ENCODE results near the gene CASQ2. TPM values are rescaled to one million over a fixed set of nuclear protein-coding genes. Genes with fewer than 3 reads are reported as not detected.

The CASQ2 gene
- not detected in 2 replicates for total RNA-seq
- long read RNA-seq, partial matches to known transcripts, result 0 of 1 reads
- long read RNA-seq, other reads (novel, unspliced or antisense), result 1 of 1 reads

DNA sequence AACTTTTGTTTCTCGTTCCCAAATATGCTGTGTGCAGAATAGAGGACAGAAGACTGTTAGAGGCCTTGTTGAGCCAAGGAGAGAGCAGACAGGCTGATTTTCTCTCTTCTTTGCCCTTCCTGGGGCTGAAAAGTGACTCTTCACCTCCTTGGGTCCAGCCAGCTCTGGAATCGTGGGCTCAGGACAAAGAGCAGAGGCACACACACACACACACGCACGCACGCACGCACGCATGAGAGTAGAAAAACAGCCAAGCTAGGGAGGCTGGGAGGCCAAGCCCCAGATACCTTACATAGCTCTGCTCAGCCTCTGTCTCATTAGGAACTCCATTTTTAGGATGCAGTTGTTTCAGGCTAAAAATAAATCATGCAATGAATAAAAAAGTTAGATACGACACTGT is at the start of gene CASQ2:
TSS of gene CASQ2 (minus strand) at position 166 of the 400 bp plus-strand sequence. CDS start 173 bp downstream, outside the sequence.
- H3K36me3 Mint-ChIP-seq (ENCODE audit: insufficient read depth), result no peaks in the 10 kb centered on the region
- H3K9me3 Mint-ChIP-seq (ENCODE audit: low read depth), result no peaks in the 10 kb centered on the region
- H3K4me3 Mint-ChIP-seq (ENCODE audit: low read depth), result no peak within 1 kb of the TSS
- TF ChIP-seq, protein P1, sequence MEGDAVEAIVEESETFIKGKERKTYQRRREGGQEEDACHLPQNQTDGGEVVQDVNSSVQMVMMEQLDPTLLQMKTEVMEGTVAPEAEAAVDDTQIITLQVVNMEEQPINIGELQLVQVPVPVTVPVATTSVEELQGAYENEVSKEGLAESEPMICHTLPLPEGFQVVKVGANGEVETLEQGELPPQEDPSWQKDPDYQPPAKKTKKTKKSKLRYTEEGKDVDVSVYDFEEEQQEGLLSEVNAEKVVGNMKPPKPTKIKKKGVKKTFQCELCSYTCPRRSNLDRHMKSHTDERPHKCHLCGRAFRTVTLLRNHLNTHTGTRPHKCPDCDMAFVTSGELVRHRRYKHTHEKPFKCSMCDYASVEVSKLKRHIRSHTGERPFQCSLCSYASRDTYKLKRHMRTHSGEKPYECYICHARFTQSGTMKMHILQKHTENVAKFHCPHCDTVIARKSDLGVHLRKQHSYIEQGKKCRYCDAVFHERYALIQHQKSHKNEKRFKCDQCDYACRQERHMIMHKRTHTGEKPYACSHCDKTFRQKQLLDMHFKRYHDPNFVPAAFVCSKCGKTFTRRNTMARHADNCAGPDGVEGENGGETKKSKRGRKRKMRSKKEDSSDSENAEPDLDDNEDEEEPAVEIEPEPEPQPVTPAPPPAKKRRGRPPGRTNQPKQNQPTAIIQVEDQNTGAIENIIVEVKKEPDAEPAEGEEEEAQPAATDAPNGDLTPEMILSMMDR (IDR thresholded peaks at IDR 0.05; ENCODE audit: unreplicated experiment), result no peak
- peaks cover 10% of the 10 kb centered on the region for H3K4me1 Mint-ChIP-seq (ENCODE audit: low read depth)
- no peak for DNase-seq (ENCODE audit: low spot score, unreplicated experiment)
- no peak within 1 kb of the TSS for H3K27ac Mint-ChIP-seq
- peaks cover 13% of the 10 kb centered on the region for H3K27me3 Mint-ChIP-seq

- Mint-ChIP-seq H3K36me3 (ENCODE audit: insufficient read depth) (no peaks in the 10 kb centered on the region), H3K27ac (no peak overlapping the region), H3K9me3 (ENCODE audit: low read depth) (no peaks in the 10 kb centered on the region), H3K27me3 (no peaks in the 10 kb centered on the region), H3K4me3 (ENCODE audit: low read depth) (no peak overlapping the region), H3K4me1 (ENCODE audit: low read depth) (peaks cover 11% of the 10 kb centered on the region)
- TF ChIP-seq, protein P1 (IDR thresholded peaks at IDR 0.05; ENCODE audit: unreplicated experiment), result no peak
- DNase-seq (ENCODE audit: low spot score, unreplicated experiment), result no peak
Measured at GRCh38 chr1:115815694-115816093, 47.2 kb upstream of the CASQ2 start.

DNA sequence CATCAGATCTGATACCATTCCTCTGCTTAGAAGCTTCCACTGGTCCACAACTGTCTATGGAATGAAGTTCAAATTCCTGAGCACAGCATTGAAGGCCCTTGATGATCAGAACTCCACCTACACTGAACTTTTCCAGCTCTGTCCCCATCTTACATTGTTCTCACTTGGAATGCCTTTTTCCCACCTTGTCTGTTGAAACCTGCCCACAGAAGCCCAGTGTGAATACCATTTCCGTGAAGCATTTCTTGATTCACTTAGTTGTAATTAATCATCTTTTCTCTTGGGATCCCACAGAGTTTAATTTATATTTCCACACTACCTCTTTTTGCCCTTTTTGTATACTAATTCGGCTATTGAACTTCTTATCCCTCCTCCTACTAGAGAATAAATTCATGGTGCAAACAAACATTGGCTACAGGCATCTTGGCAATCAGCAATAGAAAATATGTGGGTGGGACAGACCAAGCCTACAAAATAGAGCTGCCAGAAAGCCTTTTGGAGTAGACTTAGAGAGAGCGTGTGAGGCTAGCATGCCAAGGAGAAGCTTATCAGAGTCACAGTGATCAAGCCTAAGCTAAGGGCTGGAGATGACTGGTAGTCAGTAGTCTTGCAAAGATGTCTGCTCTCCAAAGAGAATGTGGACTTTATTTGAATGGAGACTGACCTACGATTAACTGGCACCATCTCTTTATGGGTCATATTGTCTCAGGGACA is 46.3 kb upstream of the CASQ2 start:
- Mint-ChIP-seq H3K27ac (no peak overlapping the region), H3K36me3 (ENCODE audit: insufficient read depth) (no peaks in the 10 kb centered on the region)

DNA sequence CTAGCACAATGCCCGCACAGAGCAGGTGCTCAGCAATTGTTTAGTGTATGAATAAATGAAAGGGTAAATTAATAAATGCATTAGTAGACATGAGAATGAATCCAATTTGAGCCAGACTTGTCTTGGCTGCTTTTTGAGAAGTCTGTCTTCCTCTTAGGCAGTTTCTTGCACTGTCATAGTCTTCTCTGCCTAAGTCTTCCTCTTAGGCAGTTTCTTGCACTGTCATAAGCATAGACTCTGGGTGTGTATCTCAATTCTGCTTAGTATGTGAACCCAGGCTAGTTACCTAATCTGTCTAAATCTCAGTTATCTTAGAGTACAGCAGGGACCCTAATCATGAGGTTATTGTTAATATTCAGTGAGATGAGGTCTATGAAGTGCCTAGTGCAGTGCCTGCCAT is 45.2 kb upstream of the CASQ2 start:
- Mint-ChIP-seq H3K27me3 (no peaks in the 10 kb centered on the region), H3K4me1 (ENCODE audit: low read depth) (peaks cover 16% of the 10 kb centered on the region), H3K27ac (no peak overlapping the region), H3K9me3 (ENCODE audit: low read depth) (no peaks in the 10 kb centered on the region), H3K4me3 (ENCODE audit: low read depth) (no peak overlapping the region), H3K36me3 (ENCODE audit: insufficient read depth) (no peaks in the 10 kb centered on the region)
- TF ChIP-seq, protein P1 (IDR thresholded peaks at IDR 0.05; ENCODE audit: unreplicated experiment), result no peak
- DNase-seq (ENCODE audit: low spot score, unreplicated experiment), result no peak

More for the DNA sequence above, 46.3 kb upstream of the CASQ2 start:
- no peak for DNase-seq (ENCODE audit: low spot score, unreplicated experiment)
- no peaks in the 10 kb centered on the region for H3K9me3 Mint-ChIP-seq (ENCODE audit: low read depth)
- H3K27me3 Mint-ChIP-seq, result no peaks in the 10 kb centered on the region
- H3K4me3 Mint-ChIP-seq (ENCODE audit: low read depth), result no peak overlapping the region
- peaks cover 14% of the 10 kb centered on the region for H3K4me1 Mint-ChIP-seq (ENCODE audit: low read depth)
- TF ChIP-seq, protein P1 (IDR thresholded peaks at IDR 0.05; ENCODE audit: unreplicated experiment), result no peak

DNA sequence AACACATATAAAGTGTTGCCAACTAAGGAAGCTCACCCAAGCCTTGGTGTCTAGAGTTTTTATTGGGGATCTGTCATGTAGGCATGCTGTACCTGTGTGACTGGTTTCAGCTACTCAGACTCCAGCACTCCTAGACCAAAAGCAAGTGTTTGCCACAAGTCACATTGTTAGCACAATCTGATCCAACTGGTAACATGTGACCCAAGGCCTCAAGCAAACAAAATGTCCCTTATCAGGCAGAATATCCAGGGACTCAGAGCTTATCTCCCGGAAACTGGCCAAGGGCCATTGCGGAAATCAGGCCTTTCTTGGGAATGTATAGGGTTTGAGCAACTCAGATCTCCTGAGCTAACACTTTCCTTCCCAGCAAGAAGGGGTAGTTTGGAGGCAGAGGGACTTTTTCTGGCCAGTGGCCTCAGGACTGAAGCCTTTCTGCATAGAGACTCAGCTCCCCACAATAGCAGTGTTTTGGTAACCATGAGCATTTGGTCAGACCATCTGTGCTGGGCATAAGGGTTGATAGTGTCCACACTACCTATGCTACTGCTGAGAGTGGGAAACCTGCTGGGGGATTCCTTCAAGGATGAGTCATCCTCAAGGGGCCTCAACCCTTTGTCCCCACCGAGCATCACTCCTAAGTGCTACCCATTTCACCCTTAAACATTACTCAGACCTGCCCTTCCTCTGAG is 42.8 kb upstream of the CASQ2 start:
- no peaks in the 10 kb centered on the region for H3K27me3 Mint-ChIP-seq

More for the DNA sequence above, 42.8 kb upstream of the CASQ2 start:
- no peak for DNase-seq (ENCODE audit: low spot score, unreplicated experiment)
- TF ChIP-seq, protein P1 (IDR thresholded peaks at IDR 0.05; ENCODE audit: unreplicated experiment), result no peak
- Mint-ChIP-seq H3K27ac (no peak overlapping the region), H3K4me3 (ENCODE audit: low read depth) (no peak overlapping the region), H3K9me3 (ENCODE audit: low read depth) (no peaks in the 10 kb centered on the region), H3K4me1 (ENCODE audit: low read depth) (peaks cover 16% of the 10 kb centered on the region), H3K36me3 (ENCODE audit: insufficient read depth) (no peaks in the 10 kb centered on the region)
